Measurements from ENCODE around the gene CNBD2.
"Not testable (repeated sequence)": the region's sequence is repeated elsewhere in the genome, so short reads cannot be mapped to it uniquely, and the experiment has no call there.

- not testable (repeated sequence) for TF ChIP-seq POLR2AphosphoS5 (IDR thresholded peaks at IDR 0.05; ENCODE audit: borderline replicate concordance, low read depth, low read length); EZH2 (IDR thresholded peaks at IDR 0.05)
These were observed 77.8 kb downstream of the CNBD2 start for GRCh38 chr20:36046073-36046798.
